SK-N-SH treated with all-trans-retinoic acid at 6 μM for 48 hours (cell line): ENCODE measurements around the gene CEP20.

ENCODE experiments used
- ATAC-seq: fragments of 200-7000 bp; cut with Tn5 transposase; 3 replicates; pipeline ENCODE4 v1.9.1; 2020; ENCODE audit warnings: mild to moderate bottlenecking, moderate library complexity
- ARNTL ChIP-seq: fragments of 450-650 bp; formaldehyde crosslinking; IDR thresholded peaks from 2 replicates; pipeline ENCODE4 v1.5.0; 2020; ENCODE audit warnings: low read depth, mild to moderate bottlenecking, moderate library complexity, borderline replicate concordance
- CSDC2 ChIP-seq: fragments of 250-450 bp; sonication (Bioruptor Pico); IDR thresholded peaks from 2 replicates; pipeline ENCODE4 v1.5.0; 2020; ENCODE audit warnings: mild to moderate bottlenecking, moderate library complexity
- ESRRG ChIP-seq: fragments of 250-450 bp; sonication (Bioruptor Pico); IDR thresholded peaks from 2 replicates; pipeline ENCODE4 v1.6.1; 2021; ENCODE audit warnings: mild to moderate bottlenecking
- ISL1 ChIP-seq: fragments of 250-450 bp; sonication (Bioruptor Pico); IDR thresholded peaks from 2 replicates; pipeline ENCODE4 v2.1.2; 2022; ENCODE audit warnings: mild to moderate bottlenecking, moderate library complexity
- OSR1 ChIP-seq: fragments of 250-450 bp; sonication (Bioruptor Pico); IDR thresholded peaks from 2 replicates; pipeline ENCODE4 v1.8.0; 2022; ENCODE audit warnings: moderate library complexity, mild to moderate bottlenecking, inconsistent platforms
- PPARA ChIP-seq: fragments of 250-450 bp; sonication (Bioruptor Pico); IDR thresholded peaks from 2 replicates; pipeline ENCODE4 v1.5.0; 2020; ENCODE audit warnings: mild to moderate bottlenecking, borderline replicate concordance
- RARB ChIP-seq: fragments of 250-450 bp; sonication (Bioruptor Pico); IDR thresholded peaks from 2 replicates; pipeline ENCODE4 v1.8.0; 2021; ENCODE audit warnings: mild to moderate bottlenecking, moderate library complexity
- SNAI2 ChIP-seq: fragments of 250-450 bp; sonication (Bioruptor Pico); IDR thresholded peaks from 2 replicates; pipeline ENCODE4 v1.5.0; 2020; ENCODE audit warnings: mild to moderate bottlenecking, moderate library complexity
- TCF4 ChIP-seq: fragments of 250-450 bp; sonication (Bioruptor Pico); IDR thresholded peaks from 2 replicates; pipeline ENCODE4 v1.8.0; 2021; ENCODE audit warnings: mild to moderate bottlenecking, moderate library complexity, borderline replicate concordance
- ZC3H10 ChIP-seq: fragments of 250-450 bp; sonication (Bioruptor Pico); IDR thresholded peaks from 2 replicates; pipeline ENCODE4 v1.5.1; 2021; ENCODE audit warnings: mild to moderate bottlenecking, moderate library complexity
- ZFP3 ChIP-seq: fragments of 250-450 bp; sonication (Bioruptor Pico); IDR thresholded peaks from 2 replicates; pipeline ENCODE4 v1.5.0; 2020; ENCODE audit warnings: mild to moderate bottlenecking, moderate library complexity
- ZFP30 ChIP-seq: fragments of 450-650 bp; formaldehyde crosslinking; IDR thresholded peaks from 2 replicates; pipeline ENCODE4 v1.5.0; 2022; ENCODE audit warnings: mild to moderate bottlenecking, moderate library complexity
- ZNF565 ChIP-seq: fragments of 450-650 bp; formaldehyde crosslinking; conservative IDR thresholded peaks from 2 replicates; pipeline ENCODE4 v1.5.0; 2020; ENCODE audit warnings: low read depth, mild to moderate bottlenecking, moderate library complexity
- ZNF70 ChIP-seq: fragments of 450-650 bp; formaldehyde crosslinking; IDR thresholded peaks from 2 replicates; pipeline ENCODE4 v1.5.0; 2020; ENCODE audit warnings: mild to moderate bottlenecking, moderate library complexity
- ZNF8 ChIP-seq: fragments of 450-650 bp; formaldehyde crosslinking; IDR thresholded peaks from 2 replicates; pipeline ENCODE4 v1.5.0; 2020; ENCODE audit warnings: mild to moderate bottlenecking, moderate library complexity
- TF ChIP-seq, protein P1 (sequence below): fragments of 250-450 bp; sonication (Bioruptor Pico); IDR thresholded peaks from 2 replicates; pipeline ENCODE4 v1.5.1; 2020; ENCODE audit warnings: low read depth, mild to moderate bottlenecking, moderate library complexity
- TF ChIP-seq, protein P2 (sequence below): fragments of 250-450 bp; sonication (Bioruptor Pico); IDR thresholded peaks from 2 replicates; pipeline ENCODE4 v1.8.0; 2020; ENCODE audit warnings: mild to moderate bottlenecking, moderate library complexity, borderline replicate concordance
- TF ChIP-seq, protein P3 (sequence below): fragments of 250-450 bp; sonication (Bioruptor Pico); IDR thresholded peaks from 2 replicates; pipeline ENCODE4 v1.8.0; 2021; ENCODE audit warnings: low read depth, mild to moderate bottlenecking, moderate library complexity, borderline replicate concordance
- TF ChIP-seq, protein P4 (sequence below): fragments of 250-450 bp; sonication (Bioruptor Pico); IDR thresholded peaks from 2 replicates; pipeline ENCODE4 v1.5.0; 2020; ENCODE audit warnings: mild to moderate bottlenecking, moderate library complexity
- TF ChIP-seq, protein P5 (sequence below): fragments of 250-450 bp; sonication (Bioruptor Pico); IDR thresholded peaks from 2 replicates; pipeline ENCODE4 v1.5.1; 2021; ENCODE audit warnings: mild to moderate bottlenecking, moderate library complexity

The CEP20 gene

DNA sequence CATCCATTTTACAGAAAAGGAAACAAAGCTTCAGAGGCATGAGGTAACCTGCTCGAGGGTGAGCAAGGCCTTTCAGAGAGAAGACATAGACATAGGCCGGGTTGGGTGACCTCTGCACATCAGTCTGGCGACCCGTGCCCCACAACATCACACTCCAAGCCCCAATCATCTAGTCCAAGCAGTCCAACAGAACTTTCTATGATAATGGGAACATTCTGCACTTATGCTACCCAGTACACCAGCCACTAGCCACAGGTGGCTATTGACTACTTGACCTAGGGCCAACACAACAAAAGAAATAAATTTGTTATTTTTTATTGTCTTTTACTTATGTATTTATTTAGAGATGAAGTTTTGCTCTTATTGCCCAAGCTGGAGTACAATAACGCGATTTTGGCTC is 52.3 kb downstream of the CEP20 start:
- TF ChIP-seq CSDC2 (CRISPR knock-in tag) (no peak), SNAI2 (CRISPR knock-in tag) (no peak), ISL1 (CRISPR knock-in tag) (no peak), ZNF565 (CRISPR knock-in tag) (no peak), ZFP30 (no peak), RARB (CRISPR knock-in tag) (no peak), TCF4 (CRISPR knock-in tag) (no peak), ZNF8 (CRISPR knock-in tag) (no peak), ZNF70 (CRISPR knock-in tag) (no peak), OSR1 (CRISPR knock-in tag) (no peak), ZFP3 (CRISPR knock-in tag) (no peak)
- TF ChIP-seq, protein P1, sequence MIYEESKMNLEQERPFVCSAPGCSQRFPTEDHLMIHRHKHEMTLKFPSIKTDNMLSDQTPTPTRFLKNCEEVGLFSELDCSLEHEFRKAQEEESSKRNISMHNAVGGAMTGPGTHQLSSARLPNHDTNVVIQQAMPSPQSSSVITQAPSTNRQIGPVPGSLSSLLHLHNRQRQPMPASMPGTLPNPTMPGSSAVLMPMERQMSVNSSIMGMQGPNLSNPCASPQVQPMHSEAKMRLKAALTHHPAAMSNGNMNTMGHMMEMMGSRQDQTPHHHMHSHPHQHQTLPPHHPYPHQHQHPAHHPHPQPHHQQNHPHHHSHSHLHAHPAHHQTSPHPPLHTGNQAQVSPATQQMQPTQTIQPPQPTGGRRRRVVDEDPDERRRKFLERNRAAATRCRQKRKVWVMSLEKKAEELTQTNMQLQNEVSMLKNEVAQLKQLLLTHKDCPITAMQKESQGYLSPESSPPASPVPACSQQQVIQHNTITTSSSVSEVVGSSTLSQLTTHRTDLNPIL (CRISPR knock-in tag): no peak
- TF ChIP-seq, protein P2, sequence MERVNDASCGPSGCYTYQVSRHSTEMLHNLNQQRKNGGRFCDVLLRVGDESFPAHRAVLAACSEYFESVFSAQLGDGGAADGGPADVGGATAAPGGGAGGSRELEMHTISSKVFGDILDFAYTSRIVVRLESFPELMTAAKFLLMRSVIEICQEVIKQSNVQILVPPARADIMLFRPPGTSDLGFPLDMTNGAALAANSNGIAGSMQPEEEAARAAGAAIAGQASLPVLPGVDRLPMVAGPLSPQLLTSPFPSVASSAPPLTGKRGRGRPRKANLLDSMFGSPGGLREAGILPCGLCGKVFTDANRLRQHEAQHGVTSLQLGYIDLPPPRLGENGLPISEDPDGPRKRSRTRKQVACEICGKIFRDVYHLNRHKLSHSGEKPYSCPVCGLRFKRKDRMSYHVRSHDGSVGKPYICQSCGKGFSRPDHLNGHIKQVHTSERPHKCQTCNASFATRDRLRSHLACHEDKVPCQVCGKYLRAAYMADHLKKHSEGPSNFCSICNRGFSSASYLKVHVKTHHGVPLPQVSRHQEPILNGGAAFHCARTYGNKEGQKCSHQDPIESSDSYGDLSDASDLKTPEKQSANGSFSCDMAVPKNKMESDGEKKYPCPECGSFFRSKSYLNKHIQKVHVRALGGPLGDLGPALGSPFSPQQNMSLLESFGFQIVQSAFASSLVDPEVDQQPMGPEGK (CRISPR knock-in tag): no peak
- TF ChIP-seq, protein P3, sequence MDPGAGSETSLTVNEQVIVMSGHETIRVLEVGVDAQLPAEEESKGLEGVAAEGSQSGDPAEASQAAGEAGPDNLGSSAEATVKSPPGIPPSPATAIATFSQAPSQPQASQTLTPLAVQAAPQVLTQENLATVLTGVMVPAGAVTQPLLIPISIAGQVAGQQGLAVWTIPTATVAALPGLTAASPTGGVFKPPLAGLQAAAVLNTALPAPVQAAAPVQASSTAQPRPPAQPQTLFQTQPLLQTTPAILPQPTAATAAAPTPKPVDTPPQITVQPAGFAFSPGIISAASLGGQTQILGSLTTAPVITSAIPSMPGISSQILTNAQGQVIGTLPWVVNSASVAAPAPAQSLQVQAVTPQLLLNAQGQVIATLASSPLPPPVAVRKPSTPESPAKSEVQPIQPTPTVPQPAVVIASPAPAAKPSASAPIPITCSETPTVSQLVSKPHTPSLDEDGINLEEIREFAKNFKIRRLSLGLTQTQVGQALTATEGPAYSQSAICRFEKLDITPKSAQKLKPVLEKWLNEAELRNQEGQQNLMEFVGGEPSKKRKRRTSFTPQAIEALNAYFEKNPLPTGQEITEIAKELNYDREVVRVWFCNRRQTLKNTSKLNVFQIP (CRISPR knock-in tag): no peak
- TF ChIP-seq, protein P4, sequence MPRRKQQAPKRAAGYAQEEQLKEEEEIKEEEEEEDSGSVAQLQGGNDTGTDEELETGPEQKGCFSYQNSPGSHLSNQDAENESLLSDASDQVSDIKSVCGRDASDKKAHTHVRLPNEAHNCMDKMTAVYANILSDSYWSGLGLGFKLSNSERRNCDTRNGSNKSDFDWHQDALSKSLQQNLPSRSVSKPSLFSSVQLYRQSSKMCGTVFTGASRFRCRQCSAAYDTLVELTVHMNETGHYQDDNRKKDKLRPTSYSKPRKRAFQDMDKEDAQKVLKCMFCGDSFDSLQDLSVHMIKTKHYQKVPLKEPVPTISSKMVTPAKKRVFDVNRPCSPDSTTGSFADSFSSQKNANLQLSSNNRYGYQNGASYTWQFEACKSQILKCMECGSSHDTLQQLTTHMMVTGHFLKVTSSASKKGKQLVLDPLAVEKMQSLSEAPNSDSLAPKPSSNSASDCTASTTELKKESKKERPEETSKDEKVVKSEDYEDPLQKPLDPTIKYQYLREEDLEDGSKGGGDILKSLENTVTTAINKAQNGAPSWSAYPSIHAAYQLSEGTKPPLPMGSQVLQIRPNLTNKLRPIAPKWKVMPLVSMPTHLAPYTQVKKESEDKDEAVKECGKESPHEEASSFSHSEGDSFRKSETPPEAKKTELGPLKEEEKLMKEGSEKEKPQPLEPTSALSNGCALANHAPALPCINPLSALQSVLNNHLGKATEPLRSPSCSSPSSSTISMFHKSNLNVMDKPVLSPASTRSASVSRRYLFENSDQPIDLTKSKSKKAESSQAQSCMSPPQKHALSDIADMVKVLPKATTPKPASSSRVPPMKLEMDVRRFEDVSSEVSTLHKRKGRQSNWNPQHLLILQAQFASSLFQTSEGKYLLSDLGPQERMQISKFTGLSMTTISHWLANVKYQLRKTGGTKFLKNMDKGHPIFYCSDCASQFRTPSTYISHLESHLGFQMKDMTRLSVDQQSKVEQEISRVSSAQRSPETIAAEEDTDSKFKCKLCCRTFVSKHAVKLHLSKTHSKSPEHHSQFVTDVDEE (CRISPR knock-in tag): no peak
- no peak for ATAC-seq

DNA sequence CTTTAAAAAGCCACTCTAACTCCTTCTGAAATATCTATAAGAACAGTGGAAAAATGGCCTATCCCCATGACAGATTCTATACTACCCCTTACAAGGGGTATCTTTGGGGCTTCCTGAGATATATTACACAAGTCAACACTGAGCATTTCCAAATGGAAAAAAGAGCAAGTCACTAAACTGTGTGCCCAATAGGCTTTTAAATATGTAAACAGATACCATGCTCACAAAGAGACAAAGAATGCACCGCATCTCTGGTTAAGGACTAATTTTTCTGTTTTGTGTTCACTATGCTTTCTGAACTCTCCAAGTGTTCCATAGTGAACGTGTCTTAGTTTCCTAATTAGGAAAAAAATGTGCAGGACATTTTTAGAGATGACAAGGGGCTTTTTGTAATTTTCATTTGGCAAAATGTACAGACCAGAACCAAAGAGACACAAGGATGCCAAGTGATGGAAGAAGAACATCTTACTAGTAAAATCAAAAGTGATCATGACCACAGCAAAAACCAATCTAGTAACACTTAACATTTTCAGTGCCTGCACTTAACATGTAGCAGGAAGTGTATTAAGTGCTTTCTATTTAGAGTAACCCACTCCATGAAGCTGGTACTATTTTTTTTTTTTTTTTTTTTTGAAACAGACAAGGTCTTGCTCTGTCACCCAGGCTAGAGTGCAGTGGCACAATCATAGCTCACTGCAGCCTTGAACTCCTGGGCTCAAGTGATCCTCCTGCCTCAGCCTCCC is 53.1 kb downstream of the CEP20 start:
- ATAC-seq: no peak
- TF ChIP-seq, protein P1 (CRISPR knock-in tag): no peak
- no peak for TF ChIP-seq ESRRG (CRISPR knock-in tag)
- no peak for TF ChIP-seq RARB (CRISPR knock-in tag)

DNA sequence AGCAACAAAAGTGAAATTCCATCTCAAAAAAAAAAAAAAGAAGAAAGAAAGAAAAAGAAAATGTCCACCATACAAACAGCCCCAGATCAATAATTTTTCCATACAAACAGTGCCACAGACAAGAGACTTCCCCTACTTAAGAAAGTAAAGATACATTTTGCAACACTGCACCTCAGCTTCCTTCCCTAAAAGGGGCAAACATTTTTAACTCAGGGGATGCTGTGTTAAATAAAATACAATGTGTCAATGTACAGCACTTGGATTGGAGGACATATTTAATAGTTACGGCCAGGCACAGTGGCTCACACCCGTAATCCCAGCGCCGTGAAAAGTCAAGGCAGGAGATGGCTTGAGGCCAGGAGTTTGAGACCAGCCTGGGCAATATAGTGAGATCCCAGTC is 53.9 kb downstream of the CEP20 start:
- ATAC-seq: no peak
- TF ChIP-seq PPARA (CRISPR knock-in tag) (no peak), OSR1 (CRISPR knock-in tag) (no peak)

DNA sequence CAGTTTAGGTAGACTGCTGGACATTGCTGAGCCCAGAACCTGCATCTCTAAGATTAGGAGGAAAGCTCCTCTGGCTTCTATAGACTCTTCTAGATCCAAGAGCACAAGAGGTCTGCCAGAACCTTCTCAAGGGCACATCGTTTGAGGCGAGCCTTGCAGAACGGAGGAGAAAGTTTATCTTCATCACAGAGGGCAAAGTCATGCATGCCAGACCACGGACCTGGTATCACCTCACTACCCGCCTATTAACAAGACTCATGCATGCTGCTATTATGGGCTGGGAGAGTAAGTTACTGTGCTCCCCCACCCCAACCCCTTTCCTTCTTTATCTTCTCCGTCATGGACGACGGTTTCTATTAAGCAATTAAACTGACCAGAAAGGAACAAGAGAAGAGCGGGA is 54.9 kb downstream of the CEP20 start:
- ATAC-seq: no peak
- TF ChIP-seq ESRRG (CRISPR knock-in tag): no peak
- no peak for TF ChIP-seq RARB (CRISPR knock-in tag)
- TF ChIP-seq ARNTL (CRISPR knock-in tag): no peak
- TF ChIP-seq, protein P3 (CRISPR knock-in tag): no peak
- no peak for TF ChIP-seq ZC3H10 (CRISPR knock-in tag)
- TF ChIP-seq, protein P5, sequence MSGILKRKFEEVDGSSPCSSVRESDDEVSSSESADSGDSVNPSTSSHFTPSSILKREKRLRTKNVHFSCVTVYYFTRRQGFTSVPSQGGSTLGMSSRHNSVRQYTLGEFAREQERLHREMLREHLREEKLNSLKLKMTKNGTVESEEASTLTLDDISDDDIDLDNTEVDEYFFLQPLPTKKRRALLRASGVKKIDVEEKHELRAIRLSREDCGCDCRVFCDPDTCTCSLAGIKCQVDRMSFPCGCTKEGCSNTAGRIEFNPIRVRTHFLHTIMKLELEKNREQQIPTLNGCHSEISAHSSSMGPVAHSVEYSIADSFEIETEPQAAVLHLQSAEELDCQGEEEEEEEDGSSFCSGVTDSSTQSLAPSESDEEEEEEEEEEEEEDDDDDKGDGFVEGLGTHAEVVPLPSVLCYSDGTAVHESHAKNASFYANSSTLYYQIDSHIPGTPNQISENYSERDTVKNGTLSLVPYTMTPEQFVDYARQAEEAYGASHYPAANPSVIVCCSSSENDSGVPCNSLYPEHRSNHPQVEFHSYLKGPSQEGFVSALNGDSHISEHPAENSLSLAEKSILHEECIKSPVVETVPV (CRISPR knock-in tag): no peak
- no peak for TF ChIP-seq ZFP30
- no peak for TF ChIP-seq PPARA (CRISPR knock-in tag)
- TF ChIP-seq, protein P2 (CRISPR knock-in tag): no peak
- TF ChIP-seq ZNF565 (CRISPR knock-in tag): no peak
